HepG2 (cell line): Measurements from ENCODE around the gene ATOH8. TPM values are rescaled to one million over a fixed set of nuclear protein-coding genes. Genes with fewer than 3 reads are reported as not detected.
A peak's percentile ranks its signal among the peaks of the same experiment; 100 is the strongest.

Source experiments
- ATAC-seq: fragments of 200-7000 bp; cut with Tn5 transposase; 3 replicates; pipeline ENCODE4 v1.9.1; 2020; ENCODE audit warnings: mild to moderate bottlenecking, moderate library complexity
- BruUV-seq: library from RNA; stranded (reverse); fragments of 400-500 nt; replicated peaks from 2 replicates; lab custom pipeline; 2021; lab: Mats Ljungman, UMichigan
- CTCF ChIA-PET: fragments of 300-600 bp; formaldehyde crosslinking; extraction: SDS; loops from one replicate; lab custom pipeline; 2021; ENCODE audit warnings: low total read pairs, inconsistent platforms, low intra/inter-chr PET ratio; lab: Yijun Ruan, JAX
- POLR2A ChIA-PET: fragments of 350-600 bp; sonication (Branson Sonifier 250); formaldehyde crosslinking; loops from one replicate; lab custom pipeline; 2020; ENCODE audit warnings: antibody characterized with exemption, inconsistent platforms; lab: Yijun Ruan, JAX
- DNase-seq: peaks from one replicate; pipeline ENCODE4 v3.0.0-alpha.2; 2015; ENCODE audit warnings: low spot score
- FAIRE-seq: peaks from 3 replicates; lab custom pipeline; 2011; peaks lifted over from hg19 to GRCh38; lab: Jason Lieb, UNC
- H2AFZ ChIP-seq: one replicate; pipeline ENCODE4 v1.6.1; 2011; ENCODE audit warnings: low read length, inconsistent platforms
- H3K27ac ChIP-seq: fragments of 300-600 bp; 3 replicates; pipeline ENCODE4 v1.8.0; 2011; ENCODE audit warnings: mixed run types, mild to moderate bottlenecking, mixed read lengths, low read length, inconsistent platforms; ENCODE audit not compliant: insufficient read depth; ENCODE audit errors: extremely low read length
- H3K27me3 ChIP-seq, 2 experiments: fragments of 200-600 bp in 1 of 2; 2 replicates in 1 of 2; 3 replicates in 1 of 2; pipeline versions ENCODE4 v1.6.0 to v1.8.0; 2011; ENCODE audit warnings: low read length in 2 of 2, mild to moderate bottlenecking in 2 of 2, moderate library complexity in 2 of 2, inconsistent platforms in 1 of 2; ENCODE audit not compliant: insufficient read depth in 2 of 2, control insufficient read depth in 1 of 2
- H3K36me3 ChIP-seq, 2 experiments: fragments of 200-600 bp in 1 of 2; replicated peaks in 1 of 2; 2 replicates in 1 of 2; 3 replicates in 1 of 2; pipeline versions ENCODE4 v1.5.1 to v1.8.0; 2011; ENCODE audit warnings: low read length in 2 of 2, inconsistent platforms in 1 of 2; ENCODE audit not compliant: insufficient read depth in 2 of 2, control insufficient read depth in 1 of 2
- H3K4me1 ChIP-seq: 2 replicates; pipeline ENCODE4 v1.5.1; 2012; ENCODE audit warnings: low read length, inconsistent platforms; ENCODE audit not compliant: insufficient read depth
- H3K4me2 ChIP-seq: 2 replicates; pipeline ENCODE4 v1.6.0; 2011; ENCODE audit warnings: low read depth, low read length, inconsistent platforms
- H3K4me3 ChIP-seq, 3 experiments: fragments of 200-600 bp in 1 of 3; sonication (generic), shearing (Covaris generic) in 1 of 3; replicated peaks in 1 of 3; 2 replicates each; pipeline ENCODE4 v1.5.1; 2011 to 2016; ENCODE audit warnings: low read length in 3 of 3, inconsistent platforms in 2 of 3, low read depth in 2 of 3, mild to moderate bottlenecking in 2 of 3, control low read depth in 1 of 3, mixed read lengths in 1 of 3; ENCODE audit not compliant: insufficient read depth in 1 of 3
- H3K79me2 ChIP-seq: one replicate; pipeline ENCODE4 v1.6.1; 2011; ENCODE audit warnings: low read length, inconsistent platforms; ENCODE audit not compliant: insufficient read depth
- H3K9ac ChIP-seq: 2 replicates; pipeline ENCODE4 v1.6.0; 2011; ENCODE audit warnings: mild to moderate bottlenecking, low read depth, low read length, inconsistent platforms; ENCODE audit not compliant: insufficient read depth
- H3K9me3 ChIP-seq: 2 replicates; pipeline ENCODE4 v1.5.1; 2012; ENCODE audit warnings: mild to moderate bottlenecking, low read length
- H4K20me1 ChIP-seq: 2 replicates; pipeline ENCODE4 v1.6.0; 2011; ENCODE audit warnings: inconsistent platforms, mild to moderate bottlenecking, low read length, moderate library complexity; ENCODE audit not compliant: insufficient read depth
- EZH2 ChIP-seq: conservative IDR thresholded peaks from 2 replicates; pipeline ENCODE4 v1.6.1; 2012; ENCODE audit warnings: mild to moderate bottlenecking, low read depth, low read length, moderate library complexity
- HNRNPL ChIP-seq: fragments of 200-400 bp; formaldehyde crosslinking; IDR thresholded peaks from 2 replicates; pipeline ENCODE4 v1.6.1; 2017; ENCODE audit warnings: mild to moderate bottlenecking, low read depth, low read length
- MTF2 ChIP-seq: sonication (generic); formaldehyde crosslinking; IDR thresholded peaks from 2 replicates; pipeline ENCODE4 v1.5.0; 2020; ENCODE audit warnings: missing genetic modification reagents, borderline replicate concordance
- TFAP4 ChIP-seq: sonication (generic); IDR thresholded peaks from 2 replicates; pipeline ENCODE4 v1.6.1; 2016; ENCODE audit warnings: low read depth, borderline replicate concordance
- WGBS: methylation state at CpG from one replicate; pipeline ENCODE4 v1.1.6; 2017; ENCODE audit warnings: low lambda C conversion rate; 5-methylcytosine and 5-hydroxymethylcytosine counted together
- in situ Hi-C: cut with HindIII; loops from 2 replicates; pipeline ENCODE4 v1.10.0; 2017; ENCODE audit warnings: low pct_unique_long_range_greater_than_20kb; ENCODE audit not compliant: extremely low pct_ligation_motif_present
- intact Hi-C: fragments of 100-400 bp; cut with micrococcal nuclease; formaldehyde crosslinking; loops from one replicate; pipeline ENCODE4 v1.10.0; 2022; ENCODE audit not compliant: unreplicated experiment
- polyA plus RNA-seq, 8 experiments: library from polyadenylated mRNA; depleted of rRNA in 3 of 8; stranded (reverse) in 7 of 8; unstranded in 1 of 8; fragments of >200 nt; fragmentation: Illumina TruSeq in 4 of 8; extraction: Trizol in 4 of 8; gene quantifications; 2 replicates each; pipeline versions ENCODE4 v1.2.1 to v1.2.3, GENCODE V29; 2011 to 2016; ENCODE audit warnings: low read depth in 4 of 8, missing spikeins in 1 of 8, mixed read lengths in 1 of 8; ENCODE audit not compliant: insufficient read depth in 1 of 8
- total RNA-seq, 5 experiments: library from RNA; depleted of rRNA; stranded (reverse); fragments of >200 nt; fragmentation: Illumina TruSeq; extraction: Trizol; gene quantifications; 2 replicates each; pipeline ENCODE4 v1.2.3, GENCODE V29; 2016; ENCODE audit warnings: low read depth in 1 of 5

Gene ATOH8
- total and polyA plus RNA-seq, 2 of the 13 experiments (the other 11 are each of a cell fraction or from before 2014, with no cell fraction given): 0.13 to 0.61 TPM

GRCh38 chr2:85753035-85753524 is 711 bp upstream of the ATOH8 start:
- Histone ChIP-seq H3K27ac (no peak overlapping the region), H4K20me1 (no peaks in the 10 kb centered on the region), H2AFZ (no peak overlapping the region)
- POLR2A ChIA-PET: interaction anchor here (1.6 kb wide), 1 partner anchor 19 kb away, joined by 4 read pairs; no protein-coding TSS in a partner anchor
- 51% methylated on average over 27 of the region's 29 CpGs for WGBS
- no peak for TF ChIP-seq EZH2
- TF ChIP-seq TFAP4: no peak
- TF ChIP-seq MTF2 (CRISPR knock-in tag): peak; percentile 75; the same call in 1 of the 2 replicates
- 0 out of 2 replicates have a peak, but pooled peaks have one; percentile 10 for TF ChIP-seq HNRNPL
- TF ChIP-seq, all 625 proteins: peak for 2
- CTCF ChIA-PET: interaction anchor here (4.3 kb wide), 1 partner anchor 61 kb away, joined by 107 read pairs; no protein-coding TSS in a partner anchor
- Histone ChIP-seq H3K9me3 (no peaks in the 10 kb centered on the region), H3K36me3 (no peaks in the 10 kb centered on the region), H3K4me2 (peak overlapping the region; percentile 82), H3K9ac (no peak overlapping the region), H3K4me1 (peaks cover 46% of the 10 kb centered on the region), H3K27me3 (peaks cover 10 to 53% of the 10 kb centered on the region in 2 experiments; a peak in 4 of 5 replicates), H3K4me3 (peak overlapping the region; percentile 58 to 67 (median 58); a peak in 4 of 6 replicates), H3K79me2 (no peaks in the 10 kb centered on the region)
- in situ Hi-C loops: loop anchor here (5.0 kb wide), 1 partner anchor 59 kb away; no protein-coding TSS in a partner anchor
- no peak for DNase-seq
- no peak for ATAC-seq
- FAIRE-seq: no peak
- BruUV-seq: no TSS peak
- intact Hi-C loops: loop anchor here (1.0 kb wide), 2 partner anchors 19 to 41 kb away; no protein-coding TSS in a partner anchor
